Measurements from ENCODE around the gene SYMPK. TPM values are rescaled to one million over a fixed set of nuclear protein-coding genes. Genes with fewer than 3 reads are reported as not detected.

SYMPK gene
- total RNA-seq, 1 donor from 2014 or later, result 131 TPM

- intact Hi-C loops (cut with micrococcal nuclease), result no loop called here
- Mint-ChIP-seq H3K27me3 (peaks cover 22% of the 10 kb centered on the region), H3K27ac (no peak overlapping the region), H3K9me3 (no peaks in the 10 kb centered on the region), H3K4me3 (peak overlapping the region; percentile 72), H3K36me3 (ENCODE audit: low read depth) (peaks cover 3% of the 10 kb centered on the region), H3K4me1 (peaks cover 15% of the 10 kb centered on the region)
- DNase-seq, result no peak
These were observed 84.8 kb downstream of the SYMPK start for GRCh38 chr19:45778010-45778661.

DNA sequence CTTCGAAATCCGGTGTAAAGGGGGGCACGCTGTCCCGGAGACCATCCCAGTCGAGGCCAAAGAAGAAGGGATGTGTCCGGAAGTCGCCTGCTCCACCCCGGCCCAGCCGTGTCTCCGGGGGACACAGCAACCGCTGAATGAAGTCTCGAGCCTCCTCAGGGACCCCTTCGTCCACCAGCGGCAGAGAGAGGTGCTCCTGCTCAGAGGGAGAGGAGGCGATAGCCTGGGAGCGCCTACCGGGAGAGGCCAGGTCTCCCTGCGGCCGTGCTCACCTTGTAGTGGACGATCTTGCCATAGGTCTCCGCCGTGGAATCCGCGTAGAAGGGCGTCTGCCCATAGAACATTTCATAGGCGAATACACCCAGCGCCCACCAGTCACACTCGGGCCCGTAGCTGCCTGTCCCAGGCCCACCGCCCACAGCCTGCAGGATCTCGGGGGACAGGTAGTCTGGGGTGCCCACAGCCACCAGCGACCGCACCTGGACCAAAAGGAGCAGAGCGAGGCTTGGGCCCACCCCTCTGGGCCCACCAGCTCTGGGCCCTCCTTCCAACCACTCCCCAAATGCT is 85.5 kb downstream of the SYMPK start:
- Mint-ChIP-seq H3K27ac (no peak overlapping the region), H3K4me3 (no peak overlapping the region), H3K9me3 (no peaks in the 10 kb centered on the region), H3K36me3 (ENCODE audit: low read depth) (peaks cover 3% of the 10 kb centered on the region), H3K4me1 (peaks cover 15% of the 10 kb centered on the region), H3K27me3 (peaks cover 23% of the 10 kb centered on the region)
- DNase-seq, result no peak
- intact Hi-C loops (cut with micrococcal nuclease), result no loop called here

- DNase-seq, result no peak
- Mint-ChIP-seq H3K27me3 (peaks cover 23% of the 10 kb centered on the region), H3K36me3 (ENCODE audit: low read depth) (peaks cover 3% of the 10 kb centered on the region), H3K27ac (no peak overlapping the region), H3K9me3 (no peaks in the 10 kb centered on the region), H3K4me1 (peaks cover 17% of the 10 kb centered on the region), H3K4me3 (no peak overlapping the region)
- intact Hi-C loops (cut with micrococcal nuclease), result no loop called here
These were observed 88.2 kb downstream of the SYMPK start for GRCh38 chr19:45774765-45775164.

DNA sequence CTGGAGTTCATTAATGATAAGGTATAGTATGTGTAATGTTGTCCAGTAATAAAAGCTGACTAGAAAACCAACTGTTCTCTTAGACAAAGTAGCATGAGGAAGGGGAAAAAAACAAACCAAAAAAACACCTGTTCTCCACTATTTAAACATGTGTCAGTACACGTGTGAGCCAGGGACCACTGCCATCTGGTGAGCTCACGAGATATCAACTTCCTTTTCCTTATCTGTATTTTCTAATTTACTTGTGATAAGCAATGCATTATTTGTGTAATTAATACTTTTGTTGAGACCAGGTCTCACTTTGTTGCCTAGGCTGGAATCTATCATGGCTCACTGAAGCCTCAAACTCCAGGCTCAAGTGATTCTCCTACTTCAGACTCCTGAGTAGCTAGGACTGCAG is 89.6 kb downstream of the SYMPK start:
- intact Hi-C loops (cut with micrococcal nuclease), result no loop called here
- Mint-ChIP-seq H3K36me3 (ENCODE audit: low read depth) (peaks cover 1% of the 10 kb centered on the region), H3K27ac (no peak overlapping the region)

DNA sequence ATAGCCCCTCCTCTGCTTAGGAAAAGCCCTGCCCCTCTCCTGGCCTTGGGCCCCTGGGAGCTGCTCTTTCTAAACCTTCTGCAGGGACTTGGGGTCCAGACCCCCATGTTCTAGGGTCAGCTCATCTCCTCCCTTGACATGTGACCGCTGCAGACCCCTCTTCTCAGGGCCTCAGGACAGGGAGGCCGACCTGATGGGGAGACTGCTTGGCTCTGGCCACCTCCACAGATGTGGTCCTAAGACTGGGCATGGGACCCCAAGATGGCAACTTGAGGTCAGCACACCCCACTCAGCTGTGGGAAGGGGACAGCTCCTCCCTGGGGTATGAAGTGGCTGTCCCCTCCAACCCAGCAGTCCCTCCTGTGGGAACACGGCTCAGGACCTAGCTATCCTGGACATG is 90.0 kb downstream of the SYMPK start:
- H3K9me3 Mint-ChIP-seq, result no peaks in the 10 kb centered on the region
- intact Hi-C loops (cut with micrococcal nuclease), result no loop called here
- no peak for DNase-seq
- H3K4me3 Mint-ChIP-seq, result no peak overlapping the region
- peaks cover 1% of the 10 kb centered on the region for H3K36me3 Mint-ChIP-seq (ENCODE audit: low read depth)
- H3K4me1 Mint-ChIP-seq, result peaks cover 12% of the 10 kb centered on the region
- H3K27ac Mint-ChIP-seq, result no peak overlapping the region
- peaks cover 19% of the 10 kb centered on the region for H3K27me3 Mint-ChIP-seq

More for the DNA sequence above, 89.6 kb downstream of the SYMPK start:
- Mint-ChIP-seq H3K4me3 (no peak overlapping the region), H3K27me3 (peaks cover 19% of the 10 kb centered on the region), H3K4me1 (peaks cover 12% of the 10 kb centered on the region), H3K9me3 (no peaks in the 10 kb centered on the region)
- DNase-seq, result no peak

- no peak overlapping the region for H3K4me3 Mint-ChIP-seq
- H3K9me3 Mint-ChIP-seq, result no peaks in the 10 kb centered on the region
- no peak overlapping the region for H3K27ac Mint-ChIP-seq
- H3K4me1 Mint-ChIP-seq, result peaks cover 12% of the 10 kb centered on the region
- peaks cover 21% of the 10 kb centered on the region for H3K27me3 Mint-ChIP-seq
- peaks cover 1% of the 10 kb centered on the region for H3K36me3 Mint-ChIP-seq (ENCODE audit: low read depth)
- DNase-seq, result no peak
- intact Hi-C loops (cut with micrococcal nuclease), result no loop called here
These were observed 90.7 kb downstream of the SYMPK start for GRCh38 chr19:45772130-45772840.

GRCh38 chr19:45771311-45771933 is 91.5 kb downstream of the SYMPK start:
- Mint-ChIP-seq H3K4me3 (peak overlapping the region; percentile 59), H3K27ac (no peak overlapping the region), H3K27me3 (peaks cover 20% of the 10 kb centered on the region), H3K4me1 (peaks cover 12% of the 10 kb centered on the region), H3K9me3 (no peaks in the 10 kb centered on the region), H3K36me3 (ENCODE audit: low read depth) (no peaks in the 10 kb centered on the region)
- no peak for DNase-seq
- intact Hi-C loops (cut with micrococcal nuclease), result no loop called here

GRCh38 chr19:45770192-45771101 is 92.5 kb downstream of the SYMPK start:
- H3K27ac Mint-ChIP-seq, result peak overlapping the region; percentile 56
- H3K36me3 Mint-ChIP-seq (ENCODE audit: low read depth), result no peaks in the 10 kb centered on the region
- intact Hi-C loops (cut with micrococcal nuclease), result loop anchor here (1.0 kb wide), 3 partner anchors 9 to 29 kb away; partner anchors contain the start of gene DMWD
- H3K4me1 Mint-ChIP-seq, result peaks cover 12% of the 10 kb centered on the region
- DNase-seq, result peak; percentile 97
- peak overlapping the region; percentile 93 for H3K4me3 Mint-ChIP-seq
- H3K27me3 Mint-ChIP-seq, result peaks cover 20% of the 10 kb centered on the region
- no peaks in the 10 kb centered on the region for H3K9me3 Mint-ChIP-seq

- Mint-ChIP-seq H3K9me3 (no peaks in the 10 kb centered on the region), H3K27me3 (peaks cover 21% of the 10 kb centered on the region), H3K4me1 (peaks cover 12% of the 10 kb centered on the region), H3K4me3 (peak overlapping the region; percentile 93), H3K27ac (peak overlapping the region; percentile 86), H3K36me3 (ENCODE audit: low read depth) (no peaks in the 10 kb centered on the region)
- DNase-seq, result peak; percentile 87
- intact Hi-C loops (cut with micrococcal nuclease), result loop anchor here (1.0 to 2.0 kb wide), 7 partner anchors 9 to 132 kb away; partner anchors contain the start of genes DMWD, FBXO46, IRF2BP1 and MYPOP
These were observed 93.1 kb downstream of the SYMPK start for GRCh38 chr19:45769821-45770191.

GRCh38 chr19:45768984-45769782 is 93.8 kb downstream of the SYMPK start, which contains the start of gene SIX5:
TSS of gene SIX5 (minus strand) at chr19:45769252. CDS start at chr19:45768844, 408 bp downstream.
- Mint-ChIP-seq H3K9me3 (no peaks in the 10 kb centered on the region), H3K4me3 (peak within 1 kb of the TSS; percentile 93), H3K27ac (peak within 1 kb of the TSS; percentile 86), H3K27me3 (peaks cover 25% of the 10 kb centered on the region), H3K4me1 (peaks cover 12% of the 10 kb centered on the region), H3K36me3 (ENCODE audit: low read depth) (no peaks in the 10 kb centered on the region)
- peak; percentile 99 for DNase-seq
- intact Hi-C loops (cut with micrococcal nuclease), result loop anchor here (1.0 to 2.0 kb wide), 4 partner anchors 38 to 133 kb away; partner anchors contain the start of genes FBXO46, IRF2BP1, MYPOP and QPCTL

GRCh38 chr19:45768655-45768983 is 94.3 kb downstream of the SYMPK start:
- DNase-seq, result no peak
- Mint-ChIP-seq H3K27ac (peak overlapping the region; percentile 86), H3K9me3 (no peaks in the 10 kb centered on the region), H3K27me3 (peaks cover 25% of the 10 kb centered on the region), H3K4me1 (peaks cover 12% of the 10 kb centered on the region), H3K4me3 (peak overlapping the region; percentile 93), H3K36me3 (ENCODE audit: low read depth) (no peaks in the 10 kb centered on the region)
- intact Hi-C loops (cut with micrococcal nuclease), result loop anchor here (2.0 kb wide), 1 partner anchor 38 kb away; the partner anchor contains the start of gene FBXO46

GRCh38 chr19:45767881-45768654 is 94.9 kb downstream of the SYMPK start:
- Mint-ChIP-seq H3K27ac (no peak overlapping the region), H3K4me1 (peaks cover 12% of the 10 kb centered on the region), H3K27me3 (peaks cover 25% of the 10 kb centered on the region), H3K4me3 (peak overlapping the region; percentile 75), H3K36me3 (ENCODE audit: low read depth) (no peaks in the 10 kb centered on the region), H3K9me3 (no peaks in the 10 kb centered on the region)
- DNase-seq, result peak; percentile 81
- intact Hi-C loops (cut with micrococcal nuclease), result loop anchor here (2.0 kb wide), 1 partner anchor 37 kb away; the partner anchor contains the start of gene FBXO46
